Fibroblast of pulmonary artery (primary cell): ENCODE measurements around the gene VPS13D.

Experiments
- DNase-seq: peaks from one replicate; pipeline ENCODE4 v3.0.0-alpha.2; 2010; ENCODE audit warnings: low read depth
- H3K4me3 ChIP-seq: replicated peaks from 2 replicates; pipeline ENCODE4 v1.5.1; 2011; ENCODE audit warnings: low read depth, mild to moderate bottlenecking, control low read depth, low read length, moderate library complexity
- CTCF ChIP-seq: IDR thresholded peaks from 2 replicates; pipeline ENCODE4 v1.5.1; 2011; ENCODE audit warnings: mild to moderate bottlenecking, control low read depth, low read length, inconsistent platforms; ENCODE audit errors: missing control alignments

Gene VPS13D

GRCh38 chr1:12230549-12231275, 882 bp downstream of the VPS13D start:
- DNase-seq = peak; percentile 15
- no peak for TF ChIP-seq CTCF
- H3K4me3 ChIP-seq = peak overlapping the region; percentile 91

- no peak for TF ChIP-seq CTCF
- peak; percentile 29 for DNase-seq
- H3K4me3 ChIP-seq = peak overlapping the region; percentile 91
Observed at GRCh38 chr1:12231276-12231595, 1.4 kb downstream of the VPS13D start.

GRCh38 chr1:12232221-12232620, 2.4 kb downstream of the VPS13D start:
- no peak for DNase-seq
- H3K4me3 ChIP-seq = no peak overlapping the region
- TF ChIP-seq CTCF = no peak

- H3K4me3 ChIP-seq = no peak overlapping the region
- peak; percentile 57 for TF ChIP-seq CTCF
- peak; percentile 40 for DNase-seq
Observed at GRCh38 chr1:12244078-12244477, 14.2 kb downstream of the VPS13D start.

- H3K4me3 ChIP-seq = no peak overlapping the region
- no peak for TF ChIP-seq CTCF
- DNase-seq = no peak
Observed at GRCh38 chr1:12244585-12244984, 14.8 kb downstream of the VPS13D start.

- no peak for TF ChIP-seq CTCF
- DNase-seq = peak; percentile 49
- no peak overlapping the region for H3K4me3 ChIP-seq
Observed at GRCh38 chr1:12245116-12245515, 15.3 kb downstream of the VPS13D start.

GRCh38 chr1:12245733-12246132, 15.9 kb downstream of the VPS13D start:
- DNase-seq = no peak
- TF ChIP-seq CTCF = no peak
- no peak overlapping the region for H3K4me3 ChIP-seq
